ENCODE measurements around the gene SORT1. TPM values are rescaled to one million over a fixed set of nuclear protein-coding genes. Genes with fewer than 3 reads are reported as not detected.

The SORT1 gene
- total RNA-seq, 1 donor, result 48.5 TPM

GRCh38 chr1:109283748-109284600 lies 113.7 kb downstream of the SORT1 start:
- Histone ChIP-seq H4K20me1 (ENCODE audit: insufficient read depth, low read length) (no peaks in the 10 kb centered on the region), H3K4me2 (ENCODE audit: insufficient read depth, low read length) (peak overlapping the region; percentile 89), H3K4me3 (ENCODE audit: insufficient read depth, low read length) (peak overlapping the region; percentile 98), H3K79me2 (ENCODE audit: insufficient read depth, low read length) (peaks cover 32% of the 10 kb centered on the region), H3K4me1 (ENCODE audit: insufficient read depth, low read length) (peaks cover 27% of the 10 kb centered on the region), H3K27ac (ENCODE audit: low read depth, low read length) (peak overlapping the region; percentile 84), H2AFZ (ENCODE audit: low read length) (peak overlapping the region; percentile 99), H3K36me3 (ENCODE audit: insufficient read depth, low read length) (peaks cover 4% of the 10 kb centered on the region), H3K27me3 (ENCODE audit: insufficient read depth, low read length) (no peaks in the 10 kb centered on the region), H3K9me3 (ENCODE audit: low read depth, low read length) (no peaks in the 10 kb centered on the region)
- no peak for TF ChIP-seq CTCF (IDR thresholded peaks at IDR 0.05; ENCODE audit: extremely low read depth, low read depth, low read length)
- DNase-seq (ENCODE audit: insufficient read length, low spot score, missing footprints), result no peak

- Histone ChIP-seq H3K27ac (ENCODE audit: low read depth, low read length) (peak within 1 kb of the TSS; percentile 84), H3K4me3 (ENCODE audit: insufficient read depth, low read length) (peak within 1 kb of the TSS; percentile 98), H3K9me3 (ENCODE audit: low read depth, low read length) (no peaks in the 10 kb centered on the region), H3K4me1 (ENCODE audit: insufficient read depth, low read length) (peaks cover 27% of the 10 kb centered on the region), H3K4me2 (ENCODE audit: insufficient read depth, low read length) (peak within 1 kb of the TSS; percentile 89), H3K79me2 (ENCODE audit: insufficient read depth, low read length) (peaks cover 32% of the 10 kb centered on the region), H3K27me3 (ENCODE audit: insufficient read depth, low read length) (no peaks in the 10 kb centered on the region), H3K36me3 (ENCODE audit: insufficient read depth, low read length) (peaks cover 11% of the 10 kb centered on the region), H4K20me1 (ENCODE audit: insufficient read depth, low read length) (no peaks in the 10 kb centered on the region), H2AFZ (ENCODE audit: low read length) (peak within 1 kb of the TSS; percentile 99)
- peak; percentile 99 for DNase-seq (ENCODE audit: insufficient read length, low spot score, missing footprints)
- peak; percentile 50 for TF ChIP-seq CTCF (IDR thresholded peaks at IDR 0.05; ENCODE audit: extremely low read depth, low read depth, low read length)
These were observed 114.6 kb downstream of the SORT1 start, which contains the start of gene PSRC1 for GRCh38 chr1:109282952-109283747. TSS of gene PSRC1 (minus strand) at chr1:109283145.

- Histone ChIP-seq H3K4me2 (ENCODE audit: insufficient read depth, low read length) (peak overlapping the region; percentile 89), H2AFZ (ENCODE audit: low read length) (peak overlapping the region; percentile 99), H4K20me1 (ENCODE audit: insufficient read depth, low read length) (no peaks in the 10 kb centered on the region), H3K36me3 (ENCODE audit: insufficient read depth, low read length) (peaks cover 17% of the 10 kb centered on the region), H3K79me2 (ENCODE audit: insufficient read depth, low read length) (peaks cover 32% of the 10 kb centered on the region), H3K27me3 (ENCODE audit: insufficient read depth, low read length) (no peaks in the 10 kb centered on the region), H3K27ac (ENCODE audit: low read depth, low read length) (peak overlapping the region; percentile 84), H3K4me1 (ENCODE audit: insufficient read depth, low read length) (peaks cover 27% of the 10 kb centered on the region), H3K9me3 (ENCODE audit: low read depth, low read length) (no peaks in the 10 kb centered on the region), H3K4me3 (ENCODE audit: insufficient read depth, low read length) (peak overlapping the region; percentile 98)
- no peak for TF ChIP-seq CTCF (IDR thresholded peaks at IDR 0.05; ENCODE audit: extremely low read depth, low read depth, low read length)
- DNase-seq (ENCODE audit: insufficient read length, low spot score, missing footprints), result peak; percentile 76
These were observed 115.2 kb downstream of the SORT1 start for GRCh38 chr1:109282497-109282951.

All from osteoblast (primary cell).